HG03439 (cell line): ENCODE data around the gene PHKA2.

Experiments used
- ATAC-seq: cut with Tn5 transposase; IDR thresholded peaks from one replicate; pipeline ENCODE4 v1.9.1; 2021; ENCODE audit warnings: mild to moderate bottlenecking, moderate library complexity; ENCODE audit not compliant: unreplicated experiment

PHKA2 gene

DNA sequence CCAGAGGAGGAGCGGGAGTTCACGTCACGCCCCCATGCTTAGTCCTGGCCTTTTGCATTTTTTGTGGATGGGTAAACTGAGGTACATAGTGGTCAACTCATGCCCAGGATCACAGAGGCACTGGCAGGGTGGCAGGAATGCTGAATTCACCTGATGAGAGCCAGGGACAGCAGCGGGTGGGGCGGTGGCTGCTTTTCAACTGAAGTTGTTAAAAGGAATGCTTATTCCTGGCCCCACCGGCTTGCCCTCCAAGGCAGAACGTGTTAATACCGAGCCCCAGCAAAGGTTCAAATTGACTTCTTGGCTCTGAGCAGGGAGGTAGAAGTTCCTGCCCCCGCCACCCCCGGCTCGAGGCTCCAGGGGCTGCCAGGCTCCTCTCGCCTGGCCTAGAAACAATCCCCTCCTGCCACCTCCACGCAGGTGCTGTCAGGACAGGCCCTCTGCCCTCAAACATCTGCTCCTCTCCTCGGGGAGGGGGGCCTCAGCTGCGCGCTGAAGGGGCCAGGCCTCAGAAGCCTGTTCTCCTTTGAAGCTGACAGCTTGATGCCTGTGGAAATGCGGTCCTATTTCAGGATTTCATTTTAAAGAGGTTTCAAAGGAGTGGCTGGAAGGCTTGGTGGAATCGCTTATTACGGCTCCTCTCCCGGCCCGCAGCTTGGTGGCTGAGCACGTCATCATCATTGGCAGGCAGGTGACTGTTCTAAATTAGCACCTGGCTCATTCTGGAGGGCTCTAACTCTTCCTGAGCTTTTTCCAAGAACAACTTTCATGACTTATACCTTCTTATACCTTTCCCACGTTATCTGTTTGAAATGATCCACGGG, 93.0 kb downstream of the PHKA2 start:
- no peak for ATAC-seq

DNA sequence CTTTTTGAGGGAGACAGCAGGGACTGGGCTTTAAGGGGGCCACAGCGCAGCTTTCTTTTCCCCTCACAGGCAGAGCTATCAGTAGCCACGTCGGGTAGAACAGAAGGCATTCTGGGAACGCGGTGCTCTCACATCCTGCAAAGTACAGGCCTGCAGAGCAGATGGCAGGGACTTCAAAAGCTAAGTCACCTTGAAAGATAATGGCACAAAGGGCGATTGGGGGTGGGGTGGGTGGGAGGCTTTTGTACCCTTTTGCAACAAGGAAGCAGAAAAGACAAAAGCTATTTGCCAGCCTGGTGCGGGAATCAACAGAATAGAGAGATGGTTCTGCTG, 93.9 kb downstream of the PHKA2 start:
- no peak for ATAC-seq

DNA sequence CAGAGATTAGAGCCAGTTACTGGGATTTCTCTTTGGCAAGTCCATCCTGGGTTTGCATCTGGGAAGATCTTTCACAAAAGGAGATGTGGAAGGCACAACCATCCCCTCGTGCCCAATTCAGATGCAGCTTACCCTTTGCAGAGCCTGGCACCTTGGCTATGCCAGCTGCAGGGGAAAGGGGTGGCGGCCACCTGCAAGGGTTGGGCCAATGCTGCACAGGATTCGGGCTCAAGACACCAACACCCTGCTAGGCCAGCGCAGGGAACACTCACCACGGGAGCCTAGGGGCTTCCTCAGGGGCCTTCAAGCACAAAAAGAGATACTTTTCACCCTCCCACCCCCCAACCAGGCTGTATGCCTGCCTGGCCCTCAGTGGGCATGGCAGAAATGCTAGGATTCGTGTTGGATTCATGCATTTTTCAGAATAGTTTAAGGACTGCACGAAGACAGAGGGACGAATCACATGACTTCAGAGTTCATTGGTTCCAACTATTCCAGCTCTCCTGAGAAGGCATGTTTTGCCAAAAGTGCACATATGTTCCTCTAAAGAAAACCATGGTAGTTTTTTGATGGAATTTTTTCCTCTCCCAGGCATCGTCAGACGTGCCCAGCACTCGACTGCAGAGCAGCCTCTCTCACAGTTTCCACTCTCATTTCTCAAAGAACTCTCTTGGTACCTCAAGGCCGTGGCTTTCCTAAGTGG, 94.4 kb downstream of the PHKA2 start:
- ATAC-seq: no peak

- no peak for ATAC-seq
Measured at GRCh38 chrX:18888281-18888680, 95.6 kb downstream of the PHKA2 start.

- ATAC-seq: no peak
Measured at GRCh38 chrX:18887825-18888212, 96.1 kb downstream of the PHKA2 start.

DNA sequence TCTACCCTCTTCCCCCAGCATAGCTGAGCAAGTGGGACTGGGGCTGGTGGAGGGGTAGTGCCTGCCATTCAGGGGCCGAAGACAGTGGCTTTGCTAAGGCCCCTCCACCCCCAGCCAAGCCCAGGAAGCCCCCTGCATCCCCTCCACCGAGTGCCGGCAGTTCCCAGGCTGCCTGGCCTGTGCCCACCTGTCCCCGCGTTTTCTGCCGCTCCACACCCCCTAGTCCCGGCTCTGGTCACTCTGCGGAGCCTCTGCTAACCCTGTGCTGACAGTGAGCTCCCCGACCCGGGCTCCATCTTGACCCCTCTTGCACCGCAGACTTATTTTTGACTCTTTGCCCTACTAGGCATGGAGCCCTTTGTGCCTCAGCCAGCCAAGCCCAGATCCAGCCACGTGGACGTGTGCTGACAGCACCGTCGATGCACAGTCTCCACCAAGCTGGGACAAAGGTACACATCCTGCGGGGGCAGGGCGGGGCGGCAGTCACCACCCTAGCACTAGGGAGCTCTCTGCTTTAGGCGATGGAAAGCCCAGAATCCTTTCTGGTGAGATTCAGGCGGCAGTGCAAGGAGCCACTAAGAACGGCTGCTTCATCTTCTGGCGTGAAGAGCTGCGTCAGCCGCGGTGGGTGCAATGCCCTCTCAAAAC, 96.6 kb downstream of the PHKA2 start:
- ATAC-seq: no peak

- ATAC-seq: peak; percentile 84
Measured at GRCh38 chrX:18886344-18887161, 97.4 kb downstream of the PHKA2 start.

DNA sequence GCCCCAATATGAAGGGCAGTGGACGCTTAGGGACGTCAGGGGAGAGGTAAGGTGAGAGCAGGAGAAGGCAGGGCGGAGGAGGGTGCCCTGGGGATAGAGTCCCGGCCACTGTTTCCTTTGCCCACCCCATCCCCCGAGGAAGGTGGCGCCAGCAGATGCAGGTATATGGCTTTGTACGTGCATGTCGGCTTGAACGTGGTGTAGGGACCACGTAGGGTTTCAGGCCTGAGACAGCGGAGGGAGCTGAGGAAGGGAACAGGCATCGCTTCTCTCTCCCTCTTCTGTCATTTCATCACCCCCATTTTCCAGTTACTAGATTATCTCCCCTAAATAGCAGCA, 97.9 kb downstream of the PHKA2 start:
- ATAC-seq: peak; percentile 27

- peak; percentile 20 for ATAC-seq
Measured at GRCh38 chrX:18885328-18886004, 98.4 kb downstream of the PHKA2 start.

DNA sequence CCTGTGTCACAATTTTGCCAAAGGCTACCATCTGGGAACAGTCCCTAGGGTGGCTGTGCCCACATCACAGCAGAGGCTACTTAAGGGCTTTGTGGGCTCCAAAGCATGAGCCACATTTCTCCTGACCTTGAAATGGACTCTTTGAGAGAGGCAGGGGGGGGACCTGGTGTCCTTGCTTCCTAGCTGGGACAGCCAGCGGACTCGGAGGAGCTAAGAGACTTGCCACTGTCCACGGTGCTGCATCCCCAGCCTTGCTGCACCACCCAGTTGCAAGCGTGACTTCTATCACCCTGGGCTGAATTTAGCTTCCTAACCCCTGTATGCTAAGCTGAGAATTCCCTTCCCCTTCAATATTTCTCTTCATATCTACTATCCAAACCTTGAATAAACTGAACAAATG, 99.0 kb downstream of the PHKA2 start:
- ATAC-seq: no peak

- ATAC-seq: no peak
Measured at GRCh38 chrX:18883961-18884765, 99.8 kb downstream of the PHKA2 start.

DNA sequence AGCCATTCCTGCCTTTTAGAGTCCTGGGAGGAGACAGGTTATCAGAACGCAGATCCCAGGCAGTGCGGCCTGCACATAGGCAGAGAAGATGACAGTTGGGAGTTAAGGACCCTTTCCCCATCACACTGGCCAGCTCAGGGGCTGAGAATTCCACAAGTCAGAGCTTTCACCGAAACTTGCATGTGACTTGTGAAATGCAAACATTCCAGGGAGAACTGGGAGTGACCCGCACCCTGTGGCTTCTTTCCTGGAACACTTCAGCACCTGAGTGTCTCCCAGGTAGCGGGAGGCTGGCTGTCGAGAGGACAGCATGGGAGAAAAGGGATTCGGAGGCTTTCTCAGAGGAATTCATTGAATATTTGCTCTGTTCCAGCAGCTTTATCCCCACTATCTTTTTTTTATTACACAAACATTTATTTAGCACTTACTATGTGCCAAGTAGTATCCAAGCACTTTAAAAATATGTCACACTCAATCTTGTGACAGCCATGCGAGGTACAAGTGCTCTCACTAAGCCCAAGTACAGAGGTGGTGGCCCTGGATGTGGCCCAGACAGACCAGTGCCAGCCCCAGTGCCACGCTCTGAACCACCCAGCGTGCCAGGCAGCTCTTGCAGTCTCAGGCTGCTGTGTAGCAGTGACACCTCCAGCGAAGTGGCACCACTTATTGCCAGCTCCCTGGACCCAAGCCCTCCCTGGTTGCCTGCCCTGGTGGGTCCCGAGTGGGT, 100.5 kb downstream of the PHKA2 start:
- ATAC-seq: no peak

DNA sequence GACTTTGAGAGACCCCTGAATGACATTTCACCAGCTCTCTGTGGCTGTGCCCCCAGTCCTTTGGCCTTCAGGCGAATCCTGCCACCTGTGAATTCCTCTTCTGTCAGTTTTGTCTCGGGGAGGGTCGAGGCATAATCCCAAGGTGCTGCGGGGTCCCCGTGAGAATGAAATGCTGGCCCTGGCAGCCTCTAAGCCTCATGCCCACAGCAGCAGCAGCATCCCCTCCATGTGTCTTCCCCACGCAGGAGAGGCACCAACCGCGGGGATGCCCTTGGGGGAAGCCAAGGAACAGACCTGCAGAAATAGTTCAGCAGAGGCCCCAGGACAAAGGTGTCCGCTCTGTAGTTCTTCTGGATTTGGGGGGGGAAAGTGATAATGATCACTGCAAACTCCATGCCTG, 104.8 kb downstream of the PHKA2 start:
- no peak for ATAC-seq

- ATAC-seq: no peak
Measured at GRCh38 chrX:18877469-18877868, 106.4 kb downstream of the PHKA2 start.

- ATAC-seq: no peak
Measured at GRCh38 chrX:18875256-18875878, 108.5 kb downstream of the PHKA2 start.

- no peak for ATAC-seq
Measured at GRCh38 chrX:18874560-18875255, 109.2 kb downstream of the PHKA2 start.

- ATAC-seq: no peak
Measured at GRCh38 chrX:18873836-18874235, 110.1 kb downstream of the PHKA2 start.

- ATAC-seq: no peak
Measured at GRCh38 chrX:18873189-18873791, 110.6 kb downstream of the PHKA2 start.
